Sigmoid colon (tissue), 7 donors: ENCODE results near the gene ABCB1. TPM values are rescaled to one million over a fixed set of nuclear protein-coding genes. Genes with fewer than 3 reads are reported as not detected.

ENCODE experiments used
- DNase-seq: peaks from one replicate; pipeline ENCODE4 v3.0.0-alpha.2; 2019
- H3K27ac ChIP-seq, 4 donors: fragments of 200-600 bp; sonication (generic); one replicate each; pipeline ENCODE4 v1.5.1; 2016 to 2019; ENCODE audit warnings: mild to moderate bottlenecking in 1 of 4
- H3K27me3 ChIP-seq, 3 donors: fragments of 200-600 bp; sonication (generic); one replicate each; pipeline ENCODE4 v1.5.1; 2019; ENCODE audit warnings: mild to moderate bottlenecking in 1 of 3
- H3K36me3 ChIP-seq, 4 donors: fragments of 200-600 bp; sonication (generic); one replicate each; pipeline ENCODE4 v1.5.1; 2016 to 2019
- H3K4me1 ChIP-seq, 4 donors: fragments of 200-600 bp; sonication (generic); one replicate each; pipeline ENCODE4 v1.5.1; 2017 to 2019
- H3K4me3 ChIP-seq, 4 donors: fragments of 200-600 bp; sonication (generic); one replicate each; pipeline ENCODE4 v1.5.1; 2017 to 2019; ENCODE audit warnings: mild to moderate bottlenecking in 2 of 4, moderate library complexity in 1 of 4
- H3K9me3 ChIP-seq, 4 donors: fragments of 200-600 bp in 3 of 4; sonication (generic) in 3 of 4; one replicate each; pipeline versions ENCODE4 v1.5.1 to v1.6.1; 2013 to 2019
- CTCF ChIP-seq, 4 experiments: fragments of 450-650 bp in 3 of 4; fragments of 200-600 bp in 1 of 4; IDR thresholded peaks; one replicate each; pipeline ENCODE4 v1.5.1; 2016 to 2019; ENCODE audit warnings: antibody characterized with exemption in 4 of 4, mild to moderate bottlenecking in 3 of 4, moderate library complexity in 2 of 4
- EP300 ChIP-seq, 4 donors: sonication (generic); formaldehyde crosslinking; IDR thresholded peaks; one replicate each; pipeline ENCODE4 v1.6.1; 2017; ENCODE audit warnings: antibody characterized with exemption in 4 of 4
- POLR2A ChIP-seq, 2 donors: fragments of 450-650 bp; IDR thresholded peaks; one replicate each; pipeline ENCODE4 v1.6.1; 2016; ENCODE audit warnings: antibody characterized with exemption in 2 of 2, mild to moderate bottlenecking in 2 of 2, moderate library complexity in 2 of 2
- POLR2AphosphoS5 ChIP-seq, 4 donors: sonication (generic); formaldehyde crosslinking; IDR thresholded peaks; one replicate each; pipeline ENCODE4 v1.6.1; 2017; ENCODE audit warnings: antibody characterized with exemption in 4 of 4
- WGBS, 2 donors: extraction: QIAGEN DNeasy Blood & Tissue Kit; methylation state at CpG; one replicate each; pipeline ENCODE4 v1.1.7; 2013; 5-methylcytosine and 5-hydroxymethylcytosine counted together
- intact Hi-C: fragments of 100-400 bp; cut with DNase I; formaldehyde crosslinking; loops from one replicate; pipeline ENCODE4 v1.15.1; 2023
- polyA plus RNA-seq, 3 donors: library from polyadenylated mRNA; stranded (reverse); fragments of 200-250 nt; gene quantifications; one replicate each; pipeline ENCODE4 v1.2.3, GENCODE V29; 2013
- total RNA-seq, 4 donors: library from RNA; depleted of rRNA; stranded (reverse); fragments of >200 nt; gene quantifications; one replicate each; pipeline ENCODE4 v1.1.0, GENCODE V29; 2016
- donor health status: healthy with polysubstance abuse.
- donor health status: Bipolar disorder and iron deficiency.
- donor health status: healthy.

Gene ABCB1
- total and polyA plus RNA-seq, 7 donors, result 4.6 to 17.6 (median 5.8) TPM

DNA sequence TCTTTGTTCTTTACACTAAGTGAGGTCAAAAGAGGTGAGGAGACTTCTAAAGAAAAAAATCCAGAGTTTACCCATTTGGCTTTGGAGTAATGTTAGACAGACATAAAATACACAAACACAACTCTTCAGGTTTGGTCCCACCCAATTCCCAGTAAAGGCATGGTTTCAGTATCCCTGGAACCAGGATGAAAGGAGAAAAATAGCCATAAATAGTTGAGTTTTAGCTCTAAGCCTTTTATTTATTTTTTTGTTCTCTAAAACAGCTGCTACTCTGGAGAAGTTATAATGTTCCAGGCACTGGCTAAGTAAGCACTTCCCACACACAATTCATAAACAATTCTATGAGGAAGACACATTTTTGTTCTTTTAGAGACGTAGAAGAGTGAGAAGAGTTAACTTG is 4.0 kb downstream of the ABCB1 start:
- no peak for TF ChIP-seq EP300 (IDR thresholded peaks at IDR 0.05)
- TF ChIP-seq CTCF (IDR thresholded peaks at IDR 0.05), result no peak
- no peak for TF ChIP-seq POLR2A (IDR thresholded peaks at IDR 0.05)
- no peak for TF ChIP-seq POLR2AphosphoS5 (IDR thresholded peaks at IDR 0.05)
- peaks cover 0 to 21% (median 10%) of the 10 kb centered on the region in 3 donors for H3K27me3 ChIP-seq
- DNase-seq, result no peak
- H3K27ac ChIP-seq, result no peak overlapping the region
- intact Hi-C loops, result no loop called here
- WGBS, 2 donors, result 41 to 67% methylated on average over 1 of the region's 1 CpG
- no peaks in the 10 kb centered on the region for H3K9me3 ChIP-seq
- H3K36me3 ChIP-seq, result no peaks in the 10 kb centered on the region
- no peak overlapping the region for H3K4me3 ChIP-seq
- peaks cover 0 to 13% (median 12%) of the 10 kb centered on the region in 4 donors for H3K4me1 ChIP-seq

DNA sequence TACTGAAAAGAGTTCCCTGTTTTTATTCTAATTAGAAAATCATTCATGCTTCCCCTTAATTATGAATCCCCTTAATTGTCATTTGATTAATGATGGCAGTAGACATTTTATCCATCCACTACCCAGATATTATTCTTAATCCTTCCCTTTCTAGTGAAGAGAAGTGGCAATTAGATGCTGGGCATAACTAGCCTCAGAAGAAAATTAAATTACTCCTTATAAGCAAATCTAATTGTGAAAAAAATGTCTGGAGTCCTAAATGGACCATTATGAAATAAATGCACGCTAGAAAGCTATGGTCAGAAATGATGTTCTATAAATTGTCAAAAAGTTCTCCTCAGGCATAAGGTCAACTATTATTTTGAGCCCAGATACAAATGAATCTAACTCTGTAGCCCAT is 4.5 kb downstream of the ABCB1 start:
- Histone ChIP-seq H3K4me3 (no peak overlapping the region), H3K27me3 (peaks cover 0 to 20% (median 10%) of the 10 kb centered on the region in 3 donors), H3K4me1 (peaks cover 0 to 13% (median 12%) of the 10 kb centered on the region in 4 donors), H3K27ac (no peak overlapping the region), H3K36me3 (no peaks in the 10 kb centered on the region), H3K9me3 (no peaks in the 10 kb centered on the region)
- intact Hi-C loops, result no loop called here
- DNase-seq, result no peak
- WGBS, 2 donors, result 89 to 94% methylated on average over 1 of the region's 1 CpG
- TF ChIP-seq POLR2A (IDR thresholded peaks at IDR 0.05) (no peak), EP300 (IDR thresholded peaks at IDR 0.05) (no peak), CTCF (IDR thresholded peaks at IDR 0.05) (no peak), POLR2AphosphoS5 (IDR thresholded peaks at IDR 0.05) (no peak)

DNA sequence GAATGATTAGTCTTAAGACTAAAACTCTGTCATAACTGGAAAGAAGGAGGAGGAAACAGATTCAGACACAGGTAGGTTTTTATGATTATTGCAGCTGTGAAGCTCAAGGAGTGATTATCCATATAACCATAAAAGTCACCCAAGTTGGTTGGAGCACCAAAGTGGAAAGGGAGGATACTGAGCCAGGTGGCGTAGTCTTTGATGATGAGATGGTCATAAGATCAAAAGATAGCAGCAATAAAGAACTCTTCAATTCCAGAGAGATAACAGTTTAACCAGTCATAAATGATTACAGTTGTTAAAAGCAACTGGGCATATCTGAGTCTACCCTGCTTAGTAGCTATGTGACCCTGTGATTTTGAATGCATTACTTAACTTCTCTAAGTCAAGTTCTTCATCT is 8.4 kb downstream of the ABCB1 start:
- no peaks in the 10 kb centered on the region for H3K9me3 ChIP-seq
- H3K27ac ChIP-seq, result no peak overlapping the region
- H3K27me3 ChIP-seq, result no peaks in the 10 kb centered on the region
- no peak for DNase-seq
- intact Hi-C loops, result no loop called here
- H3K36me3 ChIP-seq, result no peaks in the 10 kb centered on the region
- TF ChIP-seq EP300 (IDR thresholded peaks at IDR 0.05) (no peak), CTCF (IDR thresholded peaks at IDR 0.05) (no peak), POLR2AphosphoS5 (IDR thresholded peaks at IDR 0.05) (no peak), POLR2A (IDR thresholded peaks at IDR 0.05) (no peak)
- no peaks in the 10 kb centered on the region for H3K4me1 ChIP-seq
- H3K4me3 ChIP-seq, result no peak overlapping the region
- WGBS, 2 donors, result 26 to 65% methylated on average over 1 of the region's 1 CpG

DNA sequence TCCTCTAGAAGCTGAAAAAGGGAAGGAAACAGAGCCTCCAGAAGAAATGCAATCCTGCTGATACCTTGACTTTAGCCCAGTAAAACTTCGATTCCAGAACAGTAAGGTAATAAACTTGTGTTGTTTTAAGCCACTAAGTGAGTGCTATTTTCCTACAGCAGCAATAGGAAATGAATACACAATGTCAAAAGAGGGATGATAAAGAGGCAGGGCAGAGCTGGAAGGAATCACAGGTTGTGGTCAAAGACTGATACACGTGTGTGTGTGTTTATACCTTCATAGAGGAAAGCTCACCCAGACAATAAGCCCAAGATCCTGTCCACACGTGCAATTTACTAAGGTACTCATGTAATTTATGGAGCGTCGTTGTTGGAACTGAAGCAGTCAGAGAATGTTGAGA is 9.5 kb downstream of the ABCB1 start:
- no peaks in the 10 kb centered on the region for H3K9me3 ChIP-seq
- intact Hi-C loops, result no loop called here
- H3K36me3 ChIP-seq, result no peaks in the 10 kb centered on the region
- no peak for TF ChIP-seq EP300 (IDR thresholded peaks at IDR 0.05)
- no peak for TF ChIP-seq POLR2AphosphoS5 (IDR thresholded peaks at IDR 0.05)
- TF ChIP-seq CTCF (IDR thresholded peaks at IDR 0.05), result no peak
- TF ChIP-seq POLR2A (IDR thresholded peaks at IDR 0.05), result no peak
- 12 to 58% methylated on average over 5 of the region's 5 CpGs for WGBS, 2 donors
- DNase-seq, result no peak
- H3K4me1 ChIP-seq, result no peaks in the 10 kb centered on the region
- no peak overlapping the region for H3K27ac ChIP-seq
- H3K4me3 ChIP-seq, result no peak overlapping the region
- no peaks in the 10 kb centered on the region for H3K27me3 ChIP-seq

- no peak for DNase-seq
- no peak overlapping the region for H3K4me3 ChIP-seq
- no peaks in the 10 kb centered on the region for H3K27me3 ChIP-seq
- no peaks in the 10 kb centered on the region for H3K36me3 ChIP-seq
- no peak overlapping the region for H3K27ac ChIP-seq
- TF ChIP-seq POLR2A (IDR thresholded peaks at IDR 0.05), result no peak
- TF ChIP-seq CTCF (IDR thresholded peaks at IDR 0.05), result no peak
- TF ChIP-seq POLR2AphosphoS5 (IDR thresholded peaks at IDR 0.05), result no peak
- TF ChIP-seq EP300 (IDR thresholded peaks at IDR 0.05), result no peak
- intact Hi-C loops, result no loop called here
- H3K4me1 ChIP-seq, result no peaks in the 10 kb centered on the region
- H3K9me3 ChIP-seq, result no peaks in the 10 kb centered on the region
These were observed 10.1 kb downstream of the ABCB1 start for GRCh38 chr7:87590578-87590977.
